NCI-H1105 (cell line): ENCODE measurements around the gene MUC4.

Source experiments
- DNase-seq: peaks from one replicate; lab custom pipeline; 2025; lab: John Stamatoyannopoulos, UW

Gene MUC4

DNA sequence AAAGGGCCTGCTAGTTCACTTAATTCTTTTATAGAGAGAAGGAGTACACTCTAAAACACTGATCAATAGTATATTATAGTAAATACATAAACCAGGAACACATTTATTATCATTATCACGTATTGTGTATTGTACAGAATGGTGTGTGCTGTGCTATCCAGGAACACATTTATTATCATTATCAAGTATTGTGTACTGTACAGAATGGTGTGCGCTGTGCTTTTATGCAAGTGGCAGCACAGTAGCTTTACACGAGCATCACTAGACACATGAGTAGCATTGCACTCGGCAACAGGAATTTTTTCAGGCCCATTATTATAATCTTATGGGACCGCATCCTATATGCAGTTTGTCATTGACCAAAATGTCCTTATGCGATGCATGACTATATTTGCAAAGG is 111.9 kb downstream of the MUC4 start:
- no peak for DNase-seq

DNA sequence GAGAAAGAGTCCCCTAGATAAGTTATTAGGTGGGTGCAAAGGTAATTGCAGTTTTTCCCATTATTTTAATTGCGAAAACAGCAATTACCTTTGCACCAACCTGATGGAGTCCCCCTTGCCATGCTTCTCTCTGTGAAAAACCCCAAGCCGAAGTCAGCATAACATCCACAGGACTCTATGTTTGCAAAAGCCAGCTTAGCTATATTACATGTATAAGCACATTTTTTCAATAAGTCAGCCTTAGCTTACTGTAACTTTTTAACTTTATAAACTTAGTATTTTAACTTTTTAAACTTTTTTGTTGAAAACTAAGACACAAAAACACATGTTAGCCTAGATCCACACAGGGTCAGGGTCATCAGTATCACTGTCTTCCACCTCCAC is 112.3 kb downstream of the MUC4 start:
- no peak for DNase-seq

DNA sequence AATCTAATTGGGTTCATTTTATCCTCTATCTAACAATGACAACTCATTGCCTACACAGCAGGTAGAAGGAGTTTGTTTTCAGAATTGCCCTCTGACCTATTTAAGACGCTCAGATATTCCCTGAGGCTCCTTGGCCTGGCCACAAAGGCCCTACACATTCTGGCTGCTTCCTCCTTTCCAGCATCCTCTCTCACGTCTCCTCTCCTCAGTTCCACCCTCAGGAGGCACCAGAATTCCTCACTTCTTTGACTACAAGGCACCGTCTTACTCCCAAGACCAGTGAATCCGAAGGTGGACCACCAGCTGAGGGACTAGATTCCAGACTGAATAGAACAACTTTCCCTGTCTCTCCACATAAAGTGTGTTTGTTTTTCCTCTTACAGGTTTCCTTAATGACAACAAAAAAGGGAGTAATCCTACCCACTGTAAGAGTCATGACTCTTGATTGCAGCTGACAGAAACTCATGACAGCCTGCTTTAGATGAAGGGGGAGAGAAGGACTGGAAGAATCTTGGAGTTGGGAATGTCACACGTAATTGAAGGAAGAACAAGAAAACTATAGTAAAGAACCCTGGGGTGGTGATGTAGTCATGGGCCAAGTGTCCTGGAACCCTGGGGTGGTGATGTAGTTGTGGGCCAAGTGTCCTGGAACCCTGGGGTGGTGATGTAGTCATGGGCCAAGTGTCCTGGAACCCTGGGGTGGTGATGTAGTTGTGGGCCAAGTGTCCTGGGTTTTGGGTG is 112.9 kb downstream of the MUC4 start:
- no peak for DNase-seq

DNA sequence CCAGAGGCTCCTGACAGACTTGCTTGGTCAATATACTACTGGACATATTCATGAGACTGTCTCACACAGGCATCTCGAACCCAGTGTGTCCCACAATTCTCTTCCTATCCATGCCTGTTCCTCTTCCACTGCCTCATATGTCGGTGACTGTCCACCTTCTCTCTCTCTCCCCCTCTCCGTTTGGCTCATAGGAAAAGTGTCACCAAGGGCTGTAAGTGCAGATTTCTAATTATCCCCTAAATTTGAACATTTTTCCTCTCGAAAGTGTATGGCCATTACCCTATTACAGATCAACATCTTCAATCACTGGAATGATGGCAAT is 113.4 kb downstream of the MUC4 start:
- DNase-seq: no peak

DNA sequence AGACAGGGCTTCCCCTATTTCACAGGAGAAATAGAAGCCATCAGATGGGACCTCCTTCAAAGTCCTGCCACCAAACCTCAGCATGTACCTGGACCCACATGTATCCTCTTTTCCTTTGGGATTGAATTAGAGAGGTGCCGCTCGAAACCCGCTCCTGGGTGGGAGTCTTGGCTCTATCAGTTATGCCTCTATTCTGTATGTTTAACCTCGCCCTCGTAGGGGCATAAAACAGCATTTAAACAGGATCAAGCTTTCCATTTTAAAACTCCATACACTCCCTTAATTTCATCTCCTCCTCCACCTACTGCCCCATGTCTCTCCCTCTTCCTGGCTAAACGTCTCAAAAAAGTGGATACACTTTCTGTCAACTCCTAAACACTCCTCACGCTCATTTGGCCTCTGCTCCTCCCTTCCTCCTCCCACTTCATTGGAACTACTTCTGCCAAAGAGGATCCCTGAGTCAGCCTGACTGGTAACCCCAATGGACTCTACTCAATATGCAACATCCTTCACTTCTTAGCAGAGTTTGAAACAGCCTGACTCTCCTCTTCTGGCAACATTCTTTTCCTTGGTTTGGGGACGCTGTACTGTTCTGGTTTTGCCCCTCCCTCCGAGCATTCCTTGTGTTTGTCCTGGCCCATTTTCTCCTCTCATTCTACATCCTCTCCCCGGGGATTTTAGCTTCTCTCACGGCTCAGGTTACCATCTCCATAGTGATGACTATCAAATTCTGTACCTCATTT is 114.0 kb downstream of the MUC4 start:
- DNase-seq: no peak
